H9 (cell line): Measurements from ENCODE around the gene KLHDC3. TPM values are rescaled to one million over a fixed set of nuclear protein-coding genes. Genes with fewer than 3 reads are reported as not detected.

Experiments used
- DNase-seq: peaks from one replicate; pipeline ENCODE4 v3.0.0-alpha.2; 2017
- H2AFZ ChIP-seq: one replicate; pipeline ENCODE4 v1.6.1; 2013; ENCODE audit warnings: mild to moderate bottlenecking, low read length, control low read depth, moderate library complexity
- H2AK5ac ChIP-seq: 2 replicates; pipeline ENCODE4 v1.6.1; 2013; ENCODE audit warnings: low read length, control low read depth, mixed read lengths; ENCODE audit not compliant: insufficient read length
- H2BK120ac ChIP-seq: one replicate; pipeline ENCODE4 v1.6.1; 2013; ENCODE audit warnings: low read depth, mild to moderate bottlenecking, low read length, control low read depth, inconsistent platforms; ENCODE audit not compliant: poor library complexity, severe bottlenecking
- H2BK12ac ChIP-seq: 2 replicates; pipeline ENCODE4 v1.6.1; 2013; ENCODE audit warnings: low read length, control low read depth, mixed read lengths, low read depth; ENCODE audit not compliant: insufficient read length
- H2BK15ac ChIP-seq: 2 replicates; pipeline ENCODE4 v1.6.1; 2013; ENCODE audit warnings: low read depth, low read length, control low read depth
- H2BK20ac ChIP-seq: one replicate; pipeline ENCODE4 v1.6.1; 2013; ENCODE audit warnings: low read depth, mild to moderate bottlenecking, low read length, control low read depth, inconsistent platforms; ENCODE audit not compliant: poor library complexity, severe bottlenecking
- H2BK5ac ChIP-seq: 2 replicates; pipeline ENCODE4 v1.6.1; 2013; ENCODE audit warnings: low read length, control low read depth, mixed read lengths; ENCODE audit not compliant: insufficient read length
- H3K14ac ChIP-seq: 2 replicates; pipeline ENCODE4 v1.6.1; 2013; ENCODE audit warnings: low read length, control low read depth; ENCODE audit not compliant: insufficient read depth
- H3K18ac ChIP-seq: 2 replicates; pipeline ENCODE4 v1.6.1; 2013; ENCODE audit warnings: low read depth, mild to moderate bottlenecking, mixed read lengths, low read length, control low read depth; ENCODE audit not compliant: insufficient read length
- H3K23ac ChIP-seq: 2 replicates; pipeline ENCODE4 v1.6.1; 2013; ENCODE audit warnings: low read length, control low read depth, mixed read lengths, low read depth; ENCODE audit not compliant: insufficient read length
- H3K23me2 ChIP-seq: 2 replicates; pipeline ENCODE4 v1.6.1; 2013; ENCODE audit warnings: low read depth, mild to moderate bottlenecking, mixed read lengths, low read length, control low read depth; ENCODE audit not compliant: insufficient read length, poor library complexity, severe bottlenecking
- H3K27ac ChIP-seq: 2 replicates; pipeline ENCODE4 v1.5.1; 2013; ENCODE audit warnings: low read length, control low read depth, mixed read lengths, low read depth; ENCODE audit not compliant: insufficient read length
- H3K27me3 ChIP-seq: 2 replicates; pipeline ENCODE4 v1.6.1; 2013; ENCODE audit warnings: low read length, control low read depth, inconsistent platforms; ENCODE audit not compliant: insufficient read depth
- H3K4ac ChIP-seq: 2 replicates; pipeline ENCODE4 v1.6.1; 2013; ENCODE audit warnings: low read depth, mild to moderate bottlenecking, control low read depth, inconsistent platforms, low read length, moderate library complexity
- H3K4me1 ChIP-seq: 2 replicates; pipeline ENCODE4 v1.6.1; 2013; ENCODE audit warnings: low read length, control low read depth, inconsistent platforms; ENCODE audit not compliant: insufficient read depth
- H3K4me2 ChIP-seq: 2 replicates; pipeline ENCODE4 v1.6.1; 2013; ENCODE audit warnings: low read length, control low read depth, mixed read lengths; ENCODE audit not compliant: insufficient read length, insufficient read depth
- H3K56ac ChIP-seq: 2 replicates; pipeline ENCODE4 v1.6.1; 2013; ENCODE audit warnings: low read depth, mild to moderate bottlenecking, mixed read lengths, low read length, control low read depth; ENCODE audit not compliant: insufficient read length
- H3K79me1 ChIP-seq: 2 replicates; pipeline ENCODE4 v1.6.1; 2013; ENCODE audit warnings: low read depth, mild to moderate bottlenecking, moderate library complexity, low read length, control low read depth, inconsistent platforms; ENCODE audit not compliant: insufficient read depth, poor library complexity, severe bottlenecking
- H3K79me2 ChIP-seq: 2 replicates; pipeline ENCODE4 v1.6.1; 2013; ENCODE audit warnings: low read length, control low read depth, inconsistent platforms; ENCODE audit not compliant: insufficient read depth
- H3K9ac ChIP-seq: 2 replicates; pipeline ENCODE4 v1.6.1; 2013; ENCODE audit warnings: low read length, control low read depth, mixed read lengths; ENCODE audit not compliant: insufficient read length; ENCODE audit errors: extremely low read depth
- H3K9me3 ChIP-seq: one replicate; pipeline ENCODE4 v1.6.1; 2013; ENCODE audit warnings: low read depth, low read length, inconsistent platforms; ENCODE audit not compliant: control insufficient read depth
- H3T11ph ChIP-seq: one replicate; pipeline ENCODE4 v1.6.1; 2013; ENCODE audit warnings: mild to moderate bottlenecking, low read length, control low read depth, inconsistent platforms
- H4K20me1 ChIP-seq: one replicate; pipeline ENCODE4 v1.6.1; 2013; ENCODE audit not compliant: control insufficient read depth, insufficient read length, insufficient read depth
- H4K5ac ChIP-seq: 2 replicates; pipeline ENCODE4 v1.6.1; 2013; ENCODE audit warnings: low read depth, mild to moderate bottlenecking, mixed read lengths, low read length, control low read depth; ENCODE audit not compliant: insufficient read length
- H4K8ac ChIP-seq: replicated peaks from 2 replicates; pipeline ENCODE4 v1.6.1; 2013; ENCODE audit warnings: low read length, control low read depth, mixed read lengths, low read depth; ENCODE audit not compliant: insufficient read length
- H4K91ac ChIP-seq: 2 replicates; pipeline ENCODE4 v1.6.1; 2013; ENCODE audit warnings: low read depth, mild to moderate bottlenecking, moderate library complexity, mixed read lengths, low read length, control low read depth; ENCODE audit not compliant: insufficient read length
- H3K27ac Mint-ChIP-seq, 3 experiments: 2 replicates in 2 of 3; 3 replicates in 1 of 3; pipeline ENCODE4 v1.8.0; 2020 to 2021; ENCODE audit warnings: mixed read lengths in 3 of 3, mild to moderate bottlenecking in 1 of 3, moderate library complexity in 1 of 3
- H3K27me3 Mint-ChIP-seq: 2 replicates; pipeline ENCODE4 v1.8.0; 2021; ENCODE audit warnings: low read depth, mild to moderate bottlenecking, moderate library complexity, mixed read lengths
- H3K36me3 Mint-ChIP-seq, 3 experiments: 2 replicates in 2 of 3; 3 replicates in 1 of 3; pipeline ENCODE4 v1.8.0; 2020 to 2021; ENCODE audit warnings: low read depth in 3 of 3, mixed read lengths in 3 of 3; ENCODE audit not compliant: insufficient read depth in 1 of 3
- H3K4me1 Mint-ChIP-seq, 2 experiments: 2 replicates each; pipeline ENCODE4 v1.8.0; 2020; ENCODE audit warnings: mixed read lengths in 2 of 2
- H3K4me3 Mint-ChIP-seq, 2 experiments: 2 replicates in 1 of 2; 3 replicates in 1 of 2; pipeline ENCODE4 v1.8.0; 2020 to 2021; ENCODE audit warnings: mild to moderate bottlenecking in 2 of 2, mixed read lengths in 2 of 2, moderate library complexity in 1 of 2
- H3K9me3 Mint-ChIP-seq, 2 experiments: 2 replicates in 1 of 2; 3 replicates in 1 of 2; pipeline ENCODE4 v1.8.0; 2020; ENCODE audit warnings: mild to moderate bottlenecking in 2 of 2, mixed read lengths in 2 of 2, moderate library complexity in 1 of 2
- WGBS: extraction: QIAGEN DNeasy Blood & Tissue Kit; methylation state at CpG from one replicate; pipeline ENCODE4 v1.1.7; 2013; ENCODE audit warnings: missing lambda C conversion rate, low lambda C conversion rate, mixed read lengths; ENCODE audit not compliant: insufficient read length; ENCODE audit errors: extremely low coverage; 5-methylcytosine and 5-hydroxymethylcytosine counted together
- total RNA-seq: library from RNA; stranded (reverse); gene quantifications from 2 replicates; pipeline ENCODE4 v1.2.1, GENCODE V29; 2021
- TF ChIP-seq, protein P1 (sequence below): fragments of 200-600 bp; sonication (generic); conservative IDR thresholded peaks from 3 replicates; pipeline ENCODE4 v1.8.0; 2021; ENCODE audit warnings: antibody characterized with exemption, mild to moderate bottlenecking

Gene KLHDC3
- total RNA-seq, 1 experiment from 2014 or later = 146 TPM

DNA sequence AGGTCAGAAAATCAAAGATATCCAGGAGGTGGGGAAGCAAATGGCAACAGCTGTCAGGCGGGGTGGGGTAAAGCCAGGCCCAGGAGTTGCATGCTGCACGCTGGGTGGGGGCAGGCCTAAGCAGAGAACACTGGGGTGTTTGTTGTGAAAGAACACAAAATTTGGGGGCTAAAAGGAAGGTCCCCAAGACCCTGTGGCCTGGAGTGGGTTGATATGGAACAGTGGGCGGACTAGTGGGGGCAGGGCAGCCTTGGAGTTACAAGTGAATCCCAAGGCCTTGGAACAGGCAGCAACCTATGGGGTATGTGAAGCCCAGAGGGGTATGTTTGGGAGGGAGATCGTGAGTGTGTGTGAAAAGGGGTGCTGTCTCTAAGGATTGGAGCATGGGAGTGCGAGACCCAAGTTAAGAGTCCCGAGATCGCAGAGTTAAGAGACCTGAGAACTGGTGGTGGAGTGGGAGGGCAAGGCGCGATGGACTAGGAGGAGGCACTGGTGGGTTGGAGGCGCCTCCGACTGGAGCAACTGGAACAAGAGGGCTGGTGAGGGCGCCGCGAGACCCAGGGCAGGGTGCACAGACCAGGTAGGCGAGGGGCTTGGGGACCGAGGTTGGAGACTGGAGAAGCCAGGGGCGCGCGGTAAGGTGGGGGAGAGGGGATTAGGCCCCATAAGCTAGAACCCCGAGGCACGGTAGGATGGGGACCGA, 38.9 kb downstream of the KLHDC3 start:
- Histone ChIP-seq H2BK20ac (no peak overlapping the region), H2BK5ac (no peak overlapping the region), H4K8ac (no peak overlapping the region), H3K23me2 (peaks cover 7% of the 10 kb centered on the region), H2BK12ac (no peak overlapping the region), H3K18ac (peak overlapping the region; percentile 52), H2AK5ac (no peak overlapping the region), H3K14ac (peak overlapping the region; percentile 85), H3K4ac (no peak overlapping the region; the same call in 1 of the 2 replicates), H4K91ac (no peak overlapping the region), H3K4me2 (peak overlapping the region; percentile 52), H3K27me3 (no peaks in the 10 kb centered on the region), H2BK120ac (no peak overlapping the region), H4K20me1 (no peaks in the 10 kb centered on the region), H3K9ac (peak overlapping the region; percentile 72), H3K79me2 (0 out of 2 replicates have a peak, but pooled peaks cover 2% of the 10 kb centered on the region), H3T11ph (no peak overlapping the region), H2BK15ac (no peak overlapping the region), H3K79me1 (no peaks in the 10 kb centered on the region), H4K5ac (no peak overlapping the region), H3K56ac (no peak overlapping the region), H3K27ac (no peak overlapping the region), H3K4me1 (no peaks in the 10 kb centered on the region), H3K9me3 (no peaks in the 10 kb centered on the region), H3K23ac (no peak overlapping the region), H2AFZ (no peak overlapping the region)
- peak overlapping the region; percentile 88 to 98 (median 92) for H3K27ac Mint-ChIP-seq
- peaks cover 24 to 25% of the 10 kb centered on the region in 2 experiments for H3K4me1 Mint-ChIP-seq
- no peaks in the 10 kb centered on the region; the same call in 1 of the 2 replicates for H3K27me3 Mint-ChIP-seq
- peak; percentile 51 for DNase-seq
- whole genome bisulfite sequencing = no CpG with 5 or more reads among the region's 22 CpGs
- H3K9me3 Mint-ChIP-seq = peaks cover 0 to 3% of the 10 kb centered on the region in 2 experiments; a peak in 1 of 5 replicates
- H3K36me3 Mint-ChIP-seq = peaks cover 31 to 59% (median 56%) of the 10 kb centered on the region in 3 experiments
- TF ChIP-seq, protein P1, sequence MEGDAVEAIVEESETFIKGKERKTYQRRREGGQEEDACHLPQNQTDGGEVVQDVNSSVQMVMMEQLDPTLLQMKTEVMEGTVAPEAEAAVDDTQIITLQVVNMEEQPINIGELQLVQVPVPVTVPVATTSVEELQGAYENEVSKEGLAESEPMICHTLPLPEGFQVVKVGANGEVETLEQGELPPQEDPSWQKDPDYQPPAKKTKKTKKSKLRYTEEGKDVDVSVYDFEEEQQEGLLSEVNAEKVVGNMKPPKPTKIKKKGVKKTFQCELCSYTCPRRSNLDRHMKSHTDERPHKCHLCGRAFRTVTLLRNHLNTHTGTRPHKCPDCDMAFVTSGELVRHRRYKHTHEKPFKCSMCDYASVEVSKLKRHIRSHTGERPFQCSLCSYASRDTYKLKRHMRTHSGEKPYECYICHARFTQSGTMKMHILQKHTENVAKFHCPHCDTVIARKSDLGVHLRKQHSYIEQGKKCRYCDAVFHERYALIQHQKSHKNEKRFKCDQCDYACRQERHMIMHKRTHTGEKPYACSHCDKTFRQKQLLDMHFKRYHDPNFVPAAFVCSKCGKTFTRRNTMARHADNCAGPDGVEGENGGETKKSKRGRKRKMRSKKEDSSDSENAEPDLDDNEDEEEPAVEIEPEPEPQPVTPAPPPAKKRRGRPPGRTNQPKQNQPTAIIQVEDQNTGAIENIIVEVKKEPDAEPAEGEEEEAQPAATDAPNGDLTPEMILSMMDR = no peak
- peak overlapping the region; percentile 94 for H3K4me3 Mint-ChIP-seq
